Naive thymus-derived CD4-positive, alpha-beta T cell (primary cell): ENCODE results near the gene STIM2. TPM values are rescaled to one million over a fixed set of nuclear protein-coding genes. Genes with fewer than 3 reads are reported as not detected.
"Not testable (repeated sequence)": the region's sequence is repeated elsewhere in the genome, so short reads cannot be mapped to it uniquely, and the experiment has no call there.

ENCODE experiments used
- ATAC-seq: fragments of 150-1000 bp; cut with Tn5 transposase; 2 replicates; pipeline ENCODE4 v1.10.0; 2021; ENCODE audit warnings: mild to moderate bottlenecking, moderate library complexity
- CTCF ChIA-PET: fragments of 350-600 bp; sonication (Branson Sonifier 250); formaldehyde crosslinking; loops from one replicate; lab custom pipeline; 2021; ENCODE audit warnings: antibody characterized with exemption; lab: Charles Lee
- POLR2A ChIA-PET: fragments of 350-600 bp; sonication (Branson Sonifier 250); formaldehyde crosslinking; loops from one replicate; lab custom pipeline; 2021; ENCODE audit warnings: antibody characterized with exemption, inconsistent platforms; lab: Charles Lee
- DNase-seq, 9 donors: peaks; one replicate each; pipeline versions ENCODE4 v3.0.0 to v3.0.0-alpha.2; 2020 to 2022; ENCODE audit warnings: mixed read lengths in 1 of 9
- H3K27ac ChIP-seq: one replicate; pipeline ENCODE4 v1.7.0; 2013; ENCODE audit warnings: mild to moderate bottlenecking, low read depth, low read length, moderate library complexity
- H3K27me3 ChIP-seq, 2 donors: one replicate each; pipeline ENCODE4 v1.7.0; 2013; ENCODE audit warnings: low read length in 2 of 2, mild to moderate bottlenecking in 2 of 2, moderate library complexity in 2 of 2; ENCODE audit not compliant: control insufficient read depth in 2 of 2, insufficient read depth in 2 of 2
- H3K36me3 ChIP-seq, 3 experiments: 1 replicate in 2 of 3; 2 replicates in 1 of 3; pipeline ENCODE4 v1.7.0; 2013; ENCODE audit warnings: low read length in 3 of 3, mild to moderate bottlenecking in 3 of 3, moderate library complexity in 1 of 3; ENCODE audit not compliant: insufficient read depth in 3 of 3, control insufficient read depth in 2 of 3
- H3K4me1 ChIP-seq, 2 donors: one replicate each; pipeline ENCODE4 v1.7.0; 2013; ENCODE audit warnings: low read length in 2 of 2, mild to moderate bottlenecking in 2 of 2, moderate library complexity in 1 of 2; ENCODE audit not compliant: control insufficient read depth in 2 of 2, insufficient read depth in 2 of 2
- H3K4me3 ChIP-seq: 2 replicates; pipeline ENCODE4 v1.7.0; 2013; ENCODE audit warnings: mild to moderate bottlenecking, low read length
- H3K9me3 ChIP-seq, 3 experiments: 1 replicate in 2 of 3; 2 replicates in 1 of 3; pipeline ENCODE4 v1.7.0; 2013; ENCODE audit warnings: low read length in 3 of 3; ENCODE audit not compliant: control insufficient read depth in 2 of 3
- H3K27ac Mint-ChIP-seq, 9 donors: one replicate each; pipeline ENCODE4 v1.8.0; 2020 to 2022; ENCODE audit warnings: mixed read lengths in 9 of 9, mild to moderate bottlenecking in 8 of 9, moderate library complexity in 5 of 9, inconsistent platforms in 2 of 9
- H3K27me3 Mint-ChIP-seq, 5 donors: one replicate each; pipeline ENCODE4 v1.8.0; 2021 to 2022; ENCODE audit warnings: mixed read lengths in 5 of 5, mild to moderate bottlenecking in 1 of 5
- H3K36me3 Mint-ChIP-seq, 5 donors: one replicate each; pipeline ENCODE4 v1.8.0; 2020 to 2022; ENCODE audit warnings: mixed read lengths in 5 of 5, mild to moderate bottlenecking in 3 of 5, inconsistent platforms in 1 of 5
- H3K4me1 Mint-ChIP-seq, 7 donors: one replicate each; pipeline ENCODE4 v1.8.0; 2020 to 2022; ENCODE audit warnings: mixed read lengths in 7 of 7, mild to moderate bottlenecking in 3 of 7, inconsistent platforms in 1 of 7
- H3K4me3 Mint-ChIP-seq, 10 donors: one replicate each; pipeline ENCODE4 v1.8.0; 2020 to 2022; ENCODE audit warnings: mild to moderate bottlenecking in 10 of 10, mixed read lengths in 10 of 10, moderate library complexity in 6 of 10, inconsistent platforms in 2 of 10
- H3K9me3 Mint-ChIP-seq, 11 donors: one replicate each; pipeline ENCODE4 v1.8.0; 2020 to 2022; ENCODE audit warnings: mixed read lengths in 11 of 11, mild to moderate bottlenecking in 4 of 11, inconsistent platforms in 1 of 11, moderate library complexity in 1 of 11
- intact Hi-C, 2 donors: fragments of 100-400 bp; cut with micrococcal nuclease; formaldehyde crosslinking; loops; one replicate each; pipeline ENCODE4 v1.15.1; 2023
- polyA plus RNA-seq, 2 donors: library from polyadenylated mRNA; unstranded; fragments of 300-500 nt; fragmentation: Illumina TruSeq; gene quantifications; one replicate each; pipeline ENCODE4 v1.2.3, GENCODE V29; 2021
- total RNA-seq, 6 experiments: library from RNA in 5 of 6; stranded (reverse) in 5 of 6; gene quantifications; 1 replicate in 5 of 6; 2 replicates in 1 of 6; pipeline ENCODE4 v1.2.3 and lab custom pipeline; 2021 to 2026

STIM2 gene
- total and polyA plus RNA-seq, 7 experiments from 2014 or later, result 24.6 to 103 (median 67.0) TPM

DNA sequence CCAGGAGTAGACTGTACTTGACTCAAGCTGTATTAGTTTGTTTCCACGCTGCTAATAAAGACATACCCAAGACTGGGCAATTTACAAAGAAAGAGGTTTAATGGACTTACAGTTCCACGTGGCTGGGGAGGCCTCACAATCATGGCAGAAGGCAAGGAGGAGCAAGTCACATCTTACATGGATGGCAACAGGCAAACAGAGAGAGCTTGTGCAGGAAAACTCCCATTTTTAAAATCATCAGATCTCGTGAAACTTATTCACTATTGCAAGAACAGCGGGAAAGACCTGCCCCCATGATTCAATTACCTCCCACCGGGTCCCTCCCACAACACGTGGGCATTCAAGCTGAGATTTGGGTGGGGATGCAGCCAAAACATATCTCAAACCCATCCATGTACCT, 37.7 kb upstream of the STIM2 start:
- peaks cover 5 to 17% (median 12%) of the 10 kb centered on the region in 5 donors for H3K36me3 Mint-ChIP-seq
- H3K9me3 ChIP-seq, CTCF ChIA-PET, H3K36me3 ChIP-seq, intact Hi-C loops, DNase-seq, H3K27me3 Mint-ChIP-seq, ATAC-seq, H3K27me3 ChIP-seq, H3K4me3 ChIP-seq, H3K27ac ChIP-seq: not testable (repeated sequence)
- H3K27ac Mint-ChIP-seq, result peak overlapping the region in 4 of 9 donors; percentile 12 to 64 (median 56)
- peaks cover 10 to 18% (median 12%) of the 10 kb centered on the region in 7 donors for H3K4me1 Mint-ChIP-seq
- POLR2A ChIA-PET, result interaction anchor here (0.9 kb wide), 1 partner anchor 9 kb away, joined by 3 read pairs; no protein-coding TSS in a partner anchor
- peaks cover 0 to 10% of the 10 kb centered on the region in 2 donors for H3K4me1 ChIP-seq
- peak overlapping the region in 4 of 10 donors; percentile 3 to 51 (median 20) for H3K4me3 Mint-ChIP-seq
- H3K9me3 Mint-ChIP-seq, result peaks cover 0 to 18% (median 12%) of the 10 kb centered on the region in 11 donors

DNA sequence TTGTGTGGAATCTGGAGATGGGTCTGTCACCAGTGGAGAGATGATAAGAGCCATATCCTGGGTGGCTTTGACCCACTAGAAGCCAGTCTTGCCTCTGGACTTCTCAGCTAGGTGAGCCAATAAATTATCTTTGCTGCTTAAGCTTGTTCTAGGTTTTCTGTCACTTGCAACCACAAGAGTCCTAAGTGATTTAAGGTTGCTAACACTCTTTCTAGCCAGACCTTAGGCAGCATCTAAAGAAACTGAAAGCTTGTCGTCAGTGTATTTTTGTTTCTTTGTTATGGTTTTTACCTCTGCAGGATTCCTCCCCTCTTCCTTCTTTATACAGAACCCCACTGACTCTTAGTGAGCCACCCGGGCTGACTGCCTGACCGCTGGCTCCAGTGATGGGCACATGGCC, 37.1 kb upstream of the STIM2 start:
- Histone ChIP-seq H3K9me3 (peaks cover 0 to 9% (median 0%) of the 10 kb centered on the region in 3 experiments), H3K4me3 (no peak overlapping the region), H3K4me1 (peaks cover 0 to 10% of the 10 kb centered on the region in 2 donors), H3K27ac (no peak overlapping the region), H3K27me3 (no peaks in the 10 kb centered on the region), H3K36me3 (no peaks in the 10 kb centered on the region)
- peaks cover 0 to 18% (median 12%) of the 10 kb centered on the region in 11 donors for H3K9me3 Mint-ChIP-seq
- POLR2A ChIA-PET, result no interaction called here
- H3K36me3 Mint-ChIP-seq, result peaks cover 5 to 17% (median 12%) of the 10 kb centered on the region in 5 donors
- ATAC-seq (no peak), DNase-seq (no peak)
- peaks cover 10 to 18% (median 12%) of the 10 kb centered on the region in 7 donors for H3K4me1 Mint-ChIP-seq
- CTCF ChIA-PET, result no interaction called here
- intact Hi-C loops, result no loop called here
- no peak overlapping the region for H3K4me3 Mint-ChIP-seq
- H3K27ac Mint-ChIP-seq, result no peak overlapping the region
- no peaks in the 10 kb centered on the region for H3K27me3 Mint-ChIP-seq

DNA sequence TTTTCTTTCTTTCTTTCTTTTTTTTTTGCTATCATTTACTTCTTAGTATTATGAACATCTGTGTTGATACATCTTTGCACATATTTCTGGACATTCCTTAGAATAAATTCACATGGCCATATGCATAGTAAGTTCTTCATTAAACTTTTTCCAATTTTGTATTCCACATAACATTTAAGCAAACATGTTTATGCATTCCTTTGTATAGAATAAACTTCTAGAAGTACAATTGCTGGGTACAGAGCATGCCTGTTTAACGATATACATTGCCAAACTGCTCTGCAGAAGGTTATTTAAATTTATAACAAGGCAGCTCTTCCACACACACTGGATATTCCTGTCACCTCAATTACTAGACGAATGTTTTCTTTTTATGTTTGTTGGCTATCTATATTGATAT, 36.0 kb upstream of the STIM2 start:
- H3K4me3 Mint-ChIP-seq, result no peak overlapping the region
- no peak overlapping the region for H3K27ac Mint-ChIP-seq
- Histone ChIP-seq H3K4me1 (peaks cover 0 to 10% of the 10 kb centered on the region in 2 donors), H3K27me3 (no peaks in the 10 kb centered on the region), H3K4me3 (no peak overlapping the region), H3K9me3 (peaks cover 0 to 9% (median 0%) of the 10 kb centered on the region in 3 experiments), H3K36me3 (no peaks in the 10 kb centered on the region), H3K27ac (no peak overlapping the region)
- DNase-seq (no peak), ATAC-seq (no peak)
- ChIA-PET CTCF (no interaction called here), POLR2A (no interaction called here)
- peaks cover 10 to 18% (median 12%) of the 10 kb centered on the region in 7 donors for H3K4me1 Mint-ChIP-seq
- peaks cover 5 to 17% (median 12%) of the 10 kb centered on the region in 5 donors for H3K36me3 Mint-ChIP-seq
- H3K9me3 Mint-ChIP-seq, result peaks cover 0 to 18% (median 12%) of the 10 kb centered on the region in 11 donors
- intact Hi-C loops, result no loop called here
- H3K27me3 Mint-ChIP-seq, result no peaks in the 10 kb centered on the region

DNA sequence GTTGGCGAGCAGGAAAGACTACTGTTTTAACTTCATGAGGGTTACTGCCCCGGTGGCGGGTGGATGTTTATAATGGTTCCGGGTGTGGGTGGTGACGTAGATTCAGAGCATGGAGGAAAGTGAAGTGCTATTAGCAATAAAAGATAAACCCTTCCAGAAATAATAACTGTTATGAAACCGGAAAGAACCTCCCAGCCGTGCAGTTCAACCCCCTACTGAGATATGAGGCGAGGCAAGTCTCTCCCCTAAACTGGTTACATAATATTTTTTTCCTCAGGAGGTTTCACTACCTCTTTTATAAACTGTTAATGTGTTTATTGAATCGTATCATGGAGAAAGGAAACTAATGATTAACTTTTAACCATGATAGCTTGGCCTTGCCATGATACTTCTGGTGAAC, 33.9 kb upstream of the STIM2 start:
- ATAC-seq, result peak; percentile 71
- no peak overlapping the region for H3K27ac Mint-ChIP-seq
- Histone ChIP-seq H3K27me3 (no peaks in the 10 kb centered on the region), H3K4me1 (peaks cover 0 to 10% of the 10 kb centered on the region in 2 donors), H3K4me3 (no peak overlapping the region), H3K27ac (no peak overlapping the region), H3K9me3 (peaks cover 0 to 9% (median 0%) of the 10 kb centered on the region in 3 experiments), H3K36me3 (no peaks in the 10 kb centered on the region)
- no peak for DNase-seq
- H3K36me3 Mint-ChIP-seq, result peaks cover 5 to 17% (median 12%) of the 10 kb centered on the region in 5 donors
- no peak overlapping the region for H3K4me3 Mint-ChIP-seq
- H3K27me3 Mint-ChIP-seq, result peaks cover 0 to 4% (median 0%) of the 10 kb centered on the region in 5 donors
- H3K9me3 Mint-ChIP-seq, result peaks cover 0 to 18% (median 10%) of the 10 kb centered on the region in 11 donors
- peaks cover 10 to 18% (median 12%) of the 10 kb centered on the region in 7 donors for H3K4me1 Mint-ChIP-seq
- intact Hi-C loops, result no loop called here
- ChIA-PET POLR2A (no interaction called here), CTCF (no interaction called here)

DNA sequence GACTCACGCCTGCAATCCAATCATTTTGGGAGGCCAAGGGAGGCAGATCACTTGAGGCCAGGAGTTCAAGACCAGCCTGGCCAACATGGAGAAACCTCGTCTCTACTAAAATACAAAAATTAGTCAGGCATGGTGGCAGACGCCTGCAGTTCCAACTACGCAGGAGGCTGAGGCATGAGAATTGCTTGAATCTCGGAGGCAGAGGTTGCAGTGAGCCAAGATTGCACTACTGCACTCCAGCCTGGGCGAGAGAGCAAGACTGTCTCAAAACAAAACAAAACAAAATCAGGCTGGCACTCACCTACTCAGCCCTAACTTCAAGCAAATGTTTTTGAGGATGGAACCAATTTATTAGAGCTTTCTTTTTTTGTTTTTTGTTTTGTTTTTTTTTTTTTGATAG, 33.3 kb upstream of the STIM2 start:
- H3K9me3 ChIP-seq, CTCF ChIA-PET, H3K36me3 ChIP-seq, H3K27ac Mint-ChIP-seq, H3K4me3 Mint-ChIP-seq, DNase-seq, H3K27me3 ChIP-seq, ATAC-seq, H3K27ac ChIP-seq, intact Hi-C loops, H3K27me3 Mint-ChIP-seq, H3K4me3 ChIP-seq, H3K4me1 ChIP-seq, POLR2A ChIA-PET: not testable (repeated sequence)
- Mint-ChIP-seq H3K4me1 (peaks cover 6 to 14% (median 10%) of the 10 kb centered on the region in 7 donors), H3K9me3 (peaks cover 0 to 17% (median 10%) of the 10 kb centered on the region in 11 donors), H3K36me3 (peaks cover 5 to 17% (median 11%) of the 10 kb centered on the region in 5 donors)

DNA sequence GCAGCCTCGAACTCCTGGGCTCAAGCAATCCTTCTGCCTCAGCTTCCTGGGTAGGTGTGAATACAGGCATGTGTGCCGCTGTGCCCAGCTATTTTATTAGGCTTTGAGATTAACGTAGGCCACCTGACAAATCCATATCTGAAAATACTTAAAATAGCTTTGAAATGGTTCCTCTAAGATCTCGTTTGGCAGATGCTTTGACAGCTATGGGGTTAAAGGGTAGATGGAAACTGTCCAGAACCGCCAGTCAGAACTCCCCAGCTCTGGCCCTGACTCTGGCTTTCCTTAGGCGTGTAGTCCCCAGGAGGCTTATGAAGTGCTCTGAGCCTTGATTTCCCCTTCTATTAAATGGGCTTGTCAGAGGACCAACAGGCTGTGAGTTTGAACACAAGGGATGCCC, 32.8 kb upstream of the STIM2 start:
- peaks cover 0 to 13% (median 8%) of the 10 kb centered on the region in 11 donors for H3K9me3 Mint-ChIP-seq
- no peaks in the 10 kb centered on the region for H3K27me3 ChIP-seq
- peaks cover 0 to 4% (median 0%) of the 10 kb centered on the region in 5 donors for H3K27me3 Mint-ChIP-seq
- H3K4me3 ChIP-seq, result no peak overlapping the region
- peaks cover 0 to 1% of the 10 kb centered on the region in 2 donors for H3K4me1 ChIP-seq
- CTCF ChIA-PET, result no interaction called here
- intact Hi-C loops, result no loop called here
- peaks cover 1 to 10% (median 5%) of the 10 kb centered on the region in 7 donors for H3K4me1 Mint-ChIP-seq
- no peak overlapping the region for H3K4me3 Mint-ChIP-seq
- H3K36me3 ChIP-seq, result no peaks in the 10 kb centered on the region
- no peak overlapping the region for H3K27ac ChIP-seq
- H3K36me3 Mint-ChIP-seq, result peaks cover 2 to 14% (median 8%) of the 10 kb centered on the region in 5 donors
- ATAC-seq, result no peak
- H3K27ac Mint-ChIP-seq, result no peak overlapping the region
- H3K9me3 ChIP-seq, result peaks cover 0 to 8% (median 0%) of the 10 kb centered on the region in 3 experiments
- POLR2A ChIA-PET, result no interaction called here
- DNase-seq, result no peak

DNA sequence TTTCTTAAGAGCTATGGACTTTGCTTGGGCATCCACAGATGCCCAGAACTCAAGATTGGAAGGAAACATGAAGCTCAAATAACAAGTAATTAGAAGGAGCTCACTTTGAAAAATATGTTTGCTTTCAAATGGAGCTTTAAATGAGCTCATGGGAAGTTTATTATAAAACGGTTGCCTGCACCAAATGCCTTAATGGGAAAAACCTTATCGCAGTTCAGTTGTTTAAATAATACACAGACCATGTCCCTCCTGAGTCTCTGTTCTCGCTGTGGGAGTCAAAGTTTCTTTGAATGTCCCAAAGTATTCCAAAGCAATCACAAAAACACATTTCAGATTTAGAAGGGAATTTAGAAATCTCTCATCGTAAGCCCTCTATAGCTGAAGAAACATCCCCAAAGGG, 31.6 kb upstream of the STIM2 start:
- Mint-ChIP-seq H3K36me3 (peaks cover 0 to 8% (median 2%) of the 10 kb centered on the region in 5 donors), H3K4me3 (no peak overlapping the region), H3K27me3 (peaks cover 0 to 4% (median 0%) of the 10 kb centered on the region in 5 donors), H3K27ac (no peak overlapping the region), H3K4me1 (no peaks in the 10 kb centered on the region), H3K9me3 (peaks cover 0 to 4% (median 2%) of the 10 kb centered on the region in 11 donors)
- Histone ChIP-seq H3K36me3 (no peaks in the 10 kb centered on the region), H3K4me3 (no peak overlapping the region), H3K27me3 (no peaks in the 10 kb centered on the region), H3K4me1 (no peaks in the 10 kb centered on the region), H3K27ac (no peak overlapping the region), H3K9me3 (no peaks in the 10 kb centered on the region)
- POLR2A ChIA-PET, result interaction anchor here (0.7 to 1.4 kb wide), 2 partner anchors 24 to 29 kb away, joined by 3 read pairs; no protein-coding TSS in a partner anchor
- CTCF ChIA-PET, result no interaction called here
- ATAC-seq, result no peak
- intact Hi-C loops, result no loop called here
- DNase-seq, result no peak
